Muscle layer of colon (tissue), 2 donors: ENCODE measurements around the gene FRS2.

Source experiments
- H3K27ac ChIP-seq: one replicate; pipeline ENCODE4 v1.7.0; 2013; ENCODE audit warnings: low read depth, mild to moderate bottlenecking, low read length, moderate library complexity
- H3K27me3 ChIP-seq, 2 donors: one replicate each; pipeline ENCODE4 v1.7.0; 2013; ENCODE audit warnings: low read length in 2 of 2, mild to moderate bottlenecking in 2 of 2; ENCODE audit not compliant: insufficient read depth in 2 of 2, control insufficient read depth in 1 of 2
- H3K36me3 ChIP-seq: one replicate; pipeline ENCODE4 v1.7.0; 2013; ENCODE audit warnings: mild to moderate bottlenecking, low read length; ENCODE audit not compliant: insufficient read depth
- H3K4me1 ChIP-seq: one replicate; pipeline ENCODE4 v1.7.0; 2013; ENCODE audit warnings: mild to moderate bottlenecking, low read length; ENCODE audit not compliant: insufficient read depth
- H3K4me3 ChIP-seq, 2 donors: one replicate each; pipeline ENCODE4 v1.7.0; 2013; ENCODE audit warnings: low read length in 2 of 2, low read depth in 1 of 2, mild to moderate bottlenecking in 1 of 2, moderate library complexity in 1 of 2
- H3K9ac ChIP-seq: one replicate; pipeline ENCODE4 v1.7.0; 2013; ENCODE audit warnings: low read length
- H3K9me3 ChIP-seq: one replicate; pipeline ENCODE4 v1.7.0; 2013; ENCODE audit warnings: mild to moderate bottlenecking, low read length
- donor health status: abdominal sarcoma.
- donor health status: Adenocarcinoma of cecum.

FRS2 gene

GRCh38 chr12:69517406-69517805 is 47.2 kb downstream of the FRS2 start:
- H3K4me3 ChIP-seq, result no peak overlapping the region
- H3K27me3 ChIP-seq, result no peaks in the 10 kb centered on the region
- no peak overlapping the region for H3K27ac ChIP-seq
- peaks cover 23% of the 10 kb centered on the region for H3K4me1 ChIP-seq
- H3K9me3 ChIP-seq, result no peaks in the 10 kb centered on the region
- H3K9ac ChIP-seq, result no peak overlapping the region
- no peaks in the 10 kb centered on the region for H3K36me3 ChIP-seq

- Histone ChIP-seq H3K27ac (no peak overlapping the region), H3K4me1 (peaks cover 9% of the 10 kb centered on the region), H3K4me3 (no peak overlapping the region), H3K9me3 (no peaks in the 10 kb centered on the region), H3K9ac (no peak overlapping the region), H3K36me3 (no peaks in the 10 kb centered on the region), H3K27me3 (no peaks in the 10 kb centered on the region)
Measured at GRCh38 chr12:69519871-69520270, 49.7 kb downstream of the FRS2 start.

DNA sequence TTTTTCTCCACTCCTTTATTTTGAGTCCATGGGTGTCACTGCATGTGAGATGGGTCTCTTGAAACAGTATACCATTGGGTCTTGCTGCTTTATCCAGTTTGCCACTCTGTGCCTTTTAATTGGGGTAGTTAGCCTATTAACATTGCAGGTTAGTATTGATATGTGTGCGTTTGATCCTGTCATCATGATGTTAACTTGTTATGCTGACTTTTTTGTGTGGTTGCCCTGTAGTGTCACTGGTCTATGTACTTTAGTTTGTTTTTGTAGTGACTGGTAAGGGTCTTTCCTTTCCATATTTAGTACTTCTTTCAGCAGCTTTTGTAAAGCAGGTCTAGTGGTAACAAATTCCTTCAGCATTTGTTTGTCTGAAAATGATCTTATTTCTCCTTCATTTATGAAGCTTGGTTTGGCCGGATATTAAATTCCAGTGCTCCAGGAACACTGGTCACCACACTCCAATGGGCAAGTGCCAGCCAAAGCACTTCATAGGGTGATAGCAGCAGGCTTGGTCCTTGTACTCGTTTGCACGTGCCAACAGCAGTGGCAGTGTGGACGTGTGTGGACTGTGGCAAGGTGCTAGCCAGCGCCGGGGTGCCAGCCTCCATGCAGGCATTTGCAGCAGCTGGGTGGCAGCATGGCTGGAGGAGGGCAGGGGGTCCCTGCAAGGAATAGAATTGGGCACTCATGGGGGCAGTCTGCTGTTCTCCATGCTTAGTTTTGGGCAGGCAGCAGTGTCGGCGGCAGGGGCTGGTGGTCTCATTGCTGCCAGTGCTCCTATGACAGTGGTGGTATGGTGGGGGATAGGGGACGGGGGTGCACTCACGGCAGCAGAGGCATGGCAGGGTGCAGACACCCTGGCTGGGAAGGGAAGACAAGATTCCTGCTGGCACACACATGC is 53.5 kb downstream of the FRS2 start:
- Histone ChIP-seq H3K9me3 (no peaks in the 10 kb centered on the region), H3K4me3 (no peak overlapping the region), H3K27me3 (no peaks in the 10 kb centered on the region), H3K4me1 (peaks cover 14% of the 10 kb centered on the region), H3K9ac (no peak overlapping the region), H3K36me3 (no peaks in the 10 kb centered on the region), H3K27ac (no peak overlapping the region)

DNA sequence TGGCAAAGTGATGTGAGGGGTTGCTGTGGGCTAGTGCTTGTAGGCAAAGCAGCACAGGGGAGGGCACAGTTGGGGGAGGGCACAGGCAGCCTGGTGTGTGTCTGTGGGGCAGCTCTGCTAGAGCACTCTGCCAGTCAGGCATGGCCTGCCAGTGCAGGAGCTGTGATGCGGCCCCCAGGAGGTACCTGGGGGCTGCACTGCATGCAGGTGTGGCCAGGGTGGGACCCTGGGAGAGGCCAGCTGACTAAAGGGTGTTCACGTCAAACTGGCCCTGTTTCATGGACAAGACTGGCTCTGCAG is 54.1 kb downstream of the FRS2 start:
- Histone ChIP-seq H3K9ac (no peak overlapping the region), H3K4me1 (peaks cover 19% of the 10 kb centered on the region), H3K4me3 (no peak overlapping the region)

GRCh38 chr12:69524755-69525469 is 54.7 kb downstream of the FRS2 start:
- Histone ChIP-seq H3K4me1 (peaks cover 19% of the 10 kb centered on the region), H3K27me3 (no peaks in the 10 kb centered on the region)

More for the DNA sequence above, 54.1 kb downstream of the FRS2 start:
- no peaks in the 10 kb centered on the region for H3K9me3 ChIP-seq
- H3K36me3 ChIP-seq, result no peaks in the 10 kb centered on the region
- no peak overlapping the region for H3K27ac ChIP-seq
- H3K27me3 ChIP-seq, result no peaks in the 10 kb centered on the region

DNA sequence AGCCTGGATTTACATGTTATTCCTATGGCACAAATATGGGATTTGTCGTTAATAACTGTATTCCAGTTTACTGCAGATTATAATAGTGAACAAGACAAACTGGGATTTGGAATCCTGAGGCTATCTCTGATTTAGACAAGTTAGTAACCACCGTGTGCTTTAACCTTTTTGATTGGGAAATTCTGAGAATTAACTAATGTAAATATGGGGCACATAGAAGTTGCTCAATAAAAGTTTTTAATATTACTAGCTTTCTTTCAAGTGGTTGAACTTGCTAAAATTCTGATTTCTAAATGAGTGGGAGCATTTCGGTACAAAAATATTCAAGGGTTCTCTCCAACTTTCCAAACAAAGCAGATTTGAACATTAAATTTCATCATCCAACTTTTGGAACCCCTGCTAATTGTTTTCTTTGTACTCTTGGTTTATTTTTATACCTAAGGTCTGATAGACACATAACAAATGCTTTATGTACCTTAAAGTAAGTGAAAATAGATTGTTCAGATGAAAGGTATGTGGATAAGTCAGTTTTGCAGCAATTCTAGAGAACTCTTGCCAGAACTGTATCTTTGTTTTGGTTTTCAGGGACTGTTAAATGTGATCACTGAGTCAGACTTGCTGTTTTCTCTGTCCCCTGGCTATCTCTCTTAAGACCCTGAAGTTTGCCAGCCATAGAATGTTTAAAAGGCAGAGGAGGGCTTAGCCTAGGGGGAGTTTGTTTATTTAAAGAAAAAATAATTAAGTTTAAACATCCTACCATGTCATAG is 57.5 kb downstream of the FRS2 start:
- Histone ChIP-seq H3K4me3 (no peak overlapping the region), H3K36me3 (peaks cover 4% of the 10 kb centered on the region), H3K9ac (no peak overlapping the region), H3K27me3 (no peaks in the 10 kb centered on the region), H3K9me3 (no peaks in the 10 kb centered on the region), H3K4me1 (peaks cover 19% of the 10 kb centered on the region), H3K27ac (no peak overlapping the region)

More at GRCh38 chr12:69524755-69525469, 54.7 kb downstream of the FRS2 start:
- H3K9me3 ChIP-seq, result no peaks in the 10 kb centered on the region
- no peak overlapping the region for H3K4me3 ChIP-seq
- H3K9ac ChIP-seq, result no peak overlapping the region
- H3K27ac ChIP-seq, result no peak overlapping the region
- H3K36me3 ChIP-seq, result no peaks in the 10 kb centered on the region

GRCh38 chr12:69529021-69529420 is 58.8 kb downstream of the FRS2 start:
- Histone ChIP-seq H3K4me1 (peaks cover 25% of the 10 kb centered on the region), H3K9me3 (no peaks in the 10 kb centered on the region), H3K27me3 (no peaks in the 10 kb centered on the region), H3K27ac (no peak overlapping the region), H3K9ac (no peak overlapping the region), H3K36me3 (peaks cover 4% of the 10 kb centered on the region), H3K4me3 (no peak overlapping the region)

DNA sequence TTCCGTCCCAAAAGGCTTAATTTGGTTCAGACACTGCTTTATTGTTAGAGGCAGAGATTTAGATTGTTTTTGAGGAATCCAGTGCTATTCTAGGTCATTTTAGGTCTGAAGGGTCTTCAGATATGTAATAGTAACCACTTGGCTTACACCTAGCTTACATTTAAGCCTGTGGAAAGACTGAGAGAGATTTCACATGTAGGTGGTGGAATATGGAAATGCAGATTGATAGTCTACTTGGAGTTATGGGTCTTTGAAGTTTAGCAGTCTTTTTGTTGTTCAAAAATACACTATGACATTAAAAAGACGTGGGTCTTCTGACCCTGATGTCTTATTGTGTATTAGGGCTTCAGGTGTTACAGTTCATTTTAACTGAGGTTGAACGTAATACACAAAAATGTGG is 63.7 kb downstream of the FRS2 start:
- Histone ChIP-seq H3K27me3 (no peaks in the 10 kb centered on the region), H3K4me3 (no peak overlapping the region), H3K4me1 (peaks cover 24% of the 10 kb centered on the region), H3K9ac (no peak overlapping the region), H3K9me3 (no peaks in the 10 kb centered on the region), H3K27ac (no peak overlapping the region), H3K36me3 (peaks cover 4% of the 10 kb centered on the region)

GRCh38 chr12:69534389-69534822 is 64.2 kb downstream of the FRS2 start:
- Histone ChIP-seq H3K27ac (no peak overlapping the region), H3K36me3 (peaks cover 4% of the 10 kb centered on the region), H3K9ac (no peak overlapping the region), H3K27me3 (no peaks in the 10 kb centered on the region), H3K4me1 (peaks cover 21% of the 10 kb centered on the region), H3K4me3 (no peak overlapping the region), H3K9me3 (no peaks in the 10 kb centered on the region)

- Histone ChIP-seq H3K9me3 (no peaks in the 10 kb centered on the region), H3K4me1 (no peaks in the 10 kb centered on the region), H3K4me3 (no peak overlapping the region), H3K9ac (no peak overlapping the region), H3K27me3 (no peaks in the 10 kb centered on the region), H3K36me3 (no peaks in the 10 kb centered on the region), H3K27ac (no peak overlapping the region)
Measured at GRCh38 chr12:69540987-69541386, 70.8 kb downstream of the FRS2 start.

GRCh38 chr12:69544087-69544486 is 73.9 kb downstream of the FRS2 start:
- no peaks in the 10 kb centered on the region for H3K4me1 ChIP-seq
- no peak overlapping the region for H3K4me3 ChIP-seq
- H3K9ac ChIP-seq, result no peak overlapping the region
- no peaks in the 10 kb centered on the region for H3K36me3 ChIP-seq
- H3K9me3 ChIP-seq, result no peaks in the 10 kb centered on the region
- H3K27ac ChIP-seq, result no peak overlapping the region
- no peaks in the 10 kb centered on the region for H3K27me3 ChIP-seq
